ENCODE measurements around the gene GHRHR.

DNA sequence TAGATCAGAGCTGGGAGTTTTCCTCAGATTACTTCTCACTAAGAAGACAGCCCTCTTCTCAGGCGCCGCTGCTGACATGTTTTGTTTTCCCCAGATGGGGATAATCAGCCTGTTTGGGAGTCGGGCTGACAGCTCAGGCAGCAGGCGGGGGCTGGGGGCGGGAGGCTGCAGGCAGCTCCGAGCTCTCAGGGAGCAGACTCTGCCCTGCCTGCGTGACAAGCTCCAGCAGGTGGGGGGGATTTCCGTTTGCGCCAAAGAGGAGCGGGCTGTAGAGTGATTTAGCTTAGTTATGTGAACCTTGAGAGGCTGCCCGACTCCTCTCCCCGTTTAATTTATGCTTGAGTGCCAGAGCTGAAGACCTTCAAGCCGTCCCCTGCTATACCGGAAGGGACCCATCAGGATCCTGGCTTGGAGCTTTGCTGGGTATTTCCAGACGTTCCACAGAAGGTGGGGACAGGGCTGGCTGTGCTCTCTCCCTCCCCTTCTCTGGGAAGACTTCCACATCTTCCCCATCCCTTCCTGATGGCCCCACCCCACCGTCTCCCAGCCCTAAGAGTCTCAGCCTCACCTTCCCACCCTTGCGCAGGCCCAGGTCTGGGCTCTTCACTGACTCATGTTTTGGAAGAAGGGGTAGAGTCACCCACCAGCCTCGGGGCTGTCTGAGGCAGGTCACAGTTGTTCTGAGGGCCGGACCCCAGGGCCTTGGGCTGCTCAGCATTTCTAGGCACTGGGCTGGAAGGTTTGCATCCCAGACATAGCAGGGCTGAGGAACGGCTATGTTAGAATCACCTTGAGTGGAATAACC, 63.6 kb downstream of the GHRHR start:
- TF ChIP-seq, protein P1, sequence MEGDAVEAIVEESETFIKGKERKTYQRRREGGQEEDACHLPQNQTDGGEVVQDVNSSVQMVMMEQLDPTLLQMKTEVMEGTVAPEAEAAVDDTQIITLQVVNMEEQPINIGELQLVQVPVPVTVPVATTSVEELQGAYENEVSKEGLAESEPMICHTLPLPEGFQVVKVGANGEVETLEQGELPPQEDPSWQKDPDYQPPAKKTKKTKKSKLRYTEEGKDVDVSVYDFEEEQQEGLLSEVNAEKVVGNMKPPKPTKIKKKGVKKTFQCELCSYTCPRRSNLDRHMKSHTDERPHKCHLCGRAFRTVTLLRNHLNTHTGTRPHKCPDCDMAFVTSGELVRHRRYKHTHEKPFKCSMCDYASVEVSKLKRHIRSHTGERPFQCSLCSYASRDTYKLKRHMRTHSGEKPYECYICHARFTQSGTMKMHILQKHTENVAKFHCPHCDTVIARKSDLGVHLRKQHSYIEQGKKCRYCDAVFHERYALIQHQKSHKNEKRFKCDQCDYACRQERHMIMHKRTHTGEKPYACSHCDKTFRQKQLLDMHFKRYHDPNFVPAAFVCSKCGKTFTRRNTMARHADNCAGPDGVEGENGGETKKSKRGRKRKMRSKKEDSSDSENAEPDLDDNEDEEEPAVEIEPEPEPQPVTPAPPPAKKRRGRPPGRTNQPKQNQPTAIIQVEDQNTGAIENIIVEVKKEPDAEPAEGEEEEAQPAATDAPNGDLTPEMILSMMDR (IDR thresholded peaks at IDR 0.05; ENCODE audit: low read depth, low read length) = no peak
- TF ChIP-seq, protein P2, sequence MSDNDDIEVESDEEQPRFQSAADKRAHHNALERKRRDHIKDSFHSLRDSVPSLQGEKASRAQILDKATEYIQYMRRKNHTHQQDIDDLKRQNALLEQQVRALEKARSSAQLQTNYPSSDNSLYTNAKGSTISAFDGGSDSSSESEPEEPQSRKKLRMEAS (IDR thresholded peaks at IDR 0.05; ENCODE audit: low read depth, low read length) = no peak
- TF ChIP-seq MYC (IDR thresholded peaks at IDR 0.05; ENCODE audit: low read depth, low read length) = no peak
- TF ChIP-seq POLR2A (IDR thresholded peaks at IDR 0.05; ENCODE audit: extremely low read depth, insufficient read length) = no peak

Measured in NB4 (cell line).